ENCODE data around the gene ELL2.

GRCh38 chr5:95961617-95962474, at the start of gene ELL2:
- TF ChIP-seq EP300 (IDR thresholded peaks at IDR 0.05) (peak; percentile 99), CTCF (IDR thresholded peaks at IDR 0.05) (no peak), POLR2A (IDR thresholded peaks at IDR 0.05) (peak in 1 of 2 donors; percentile 93), POLR2AphosphoS5 (IDR thresholded peaks at IDR 0.05) (peak in 2 of 3 donors; percentile 42 to 82)

Data from suprapubic skin (tissue), 4 donors.